SK-N-SH treated with all-trans-retinoic acid at 6 μM for 48 hours (cell line): ENCODE data around the gene SMIM45.

Source experiments
- ARNTL ChIP-seq: fragments of 450-650 bp; formaldehyde crosslinking; IDR thresholded peaks from 2 replicates; pipeline ENCODE4 v1.5.0; 2020; ENCODE audit warnings: low read depth, mild to moderate bottlenecking, moderate library complexity, borderline replicate concordance
- CSDC2 ChIP-seq: fragments of 250-450 bp; sonication (Bioruptor Pico); IDR thresholded peaks from 2 replicates; pipeline ENCODE4 v1.5.0; 2020; ENCODE audit warnings: mild to moderate bottlenecking, moderate library complexity
- ISL1 ChIP-seq: fragments of 250-450 bp; sonication (Bioruptor Pico); IDR thresholded peaks from 2 replicates; pipeline ENCODE4 v2.1.2; 2022; ENCODE audit warnings: mild to moderate bottlenecking, moderate library complexity
- OSR1 ChIP-seq: fragments of 250-450 bp; sonication (Bioruptor Pico); IDR thresholded peaks from 2 replicates; pipeline ENCODE4 v1.8.0; 2022; ENCODE audit warnings: moderate library complexity, mild to moderate bottlenecking, inconsistent platforms
- PATZ1 ChIP-seq: fragments of 250-450 bp; sonication (Bioruptor Pico); IDR thresholded peaks from 2 replicates; pipeline ENCODE4 v1.8.0; 2020; ENCODE audit warnings: mild to moderate bottlenecking, moderate library complexity, borderline replicate concordance
- POU6F1 ChIP-seq: fragments of 250-450 bp; sonication (Bioruptor Pico); IDR thresholded peaks from 2 replicates; pipeline ENCODE4 v1.8.0; 2021; ENCODE audit warnings: low read depth, mild to moderate bottlenecking, moderate library complexity, borderline replicate concordance
- RARB ChIP-seq: fragments of 250-450 bp; sonication (Bioruptor Pico); IDR thresholded peaks from 2 replicates; pipeline ENCODE4 v1.8.0; 2021; ENCODE audit warnings: mild to moderate bottlenecking, moderate library complexity
- SNAI2 ChIP-seq: fragments of 250-450 bp; sonication (Bioruptor Pico); IDR thresholded peaks from 2 replicates; pipeline ENCODE4 v1.5.0; 2020; ENCODE audit warnings: mild to moderate bottlenecking, moderate library complexity
- TOX ChIP-seq: fragments of 250-450 bp; sonication (Bioruptor Pico); IDR thresholded peaks from 2 replicates; pipeline ENCODE4 v1.8.0; 2021; ENCODE audit warnings: mild to moderate bottlenecking, moderate library complexity, borderline replicate concordance
- ZFP30 ChIP-seq: fragments of 450-650 bp; formaldehyde crosslinking; IDR thresholded peaks from 2 replicates; pipeline ENCODE4 v1.5.0; 2022; ENCODE audit warnings: mild to moderate bottlenecking, moderate library complexity
- ZNF565 ChIP-seq: fragments of 450-650 bp; formaldehyde crosslinking; conservative IDR thresholded peaks from 2 replicates; pipeline ENCODE4 v1.5.0; 2020; ENCODE audit warnings: low read depth, mild to moderate bottlenecking, moderate library complexity
- ZNF70 ChIP-seq: fragments of 450-650 bp; formaldehyde crosslinking; IDR thresholded peaks from 2 replicates; pipeline ENCODE4 v1.5.0; 2020; ENCODE audit warnings: mild to moderate bottlenecking, moderate library complexity
- TF ChIP-seq, protein P1 (sequence below): fragments of 250-450 bp; sonication (Bioruptor Pico); IDR thresholded peaks from 2 replicates; pipeline ENCODE4 v1.5.1; 2020; ENCODE audit warnings: low read depth, mild to moderate bottlenecking, moderate library complexity

DNA sequence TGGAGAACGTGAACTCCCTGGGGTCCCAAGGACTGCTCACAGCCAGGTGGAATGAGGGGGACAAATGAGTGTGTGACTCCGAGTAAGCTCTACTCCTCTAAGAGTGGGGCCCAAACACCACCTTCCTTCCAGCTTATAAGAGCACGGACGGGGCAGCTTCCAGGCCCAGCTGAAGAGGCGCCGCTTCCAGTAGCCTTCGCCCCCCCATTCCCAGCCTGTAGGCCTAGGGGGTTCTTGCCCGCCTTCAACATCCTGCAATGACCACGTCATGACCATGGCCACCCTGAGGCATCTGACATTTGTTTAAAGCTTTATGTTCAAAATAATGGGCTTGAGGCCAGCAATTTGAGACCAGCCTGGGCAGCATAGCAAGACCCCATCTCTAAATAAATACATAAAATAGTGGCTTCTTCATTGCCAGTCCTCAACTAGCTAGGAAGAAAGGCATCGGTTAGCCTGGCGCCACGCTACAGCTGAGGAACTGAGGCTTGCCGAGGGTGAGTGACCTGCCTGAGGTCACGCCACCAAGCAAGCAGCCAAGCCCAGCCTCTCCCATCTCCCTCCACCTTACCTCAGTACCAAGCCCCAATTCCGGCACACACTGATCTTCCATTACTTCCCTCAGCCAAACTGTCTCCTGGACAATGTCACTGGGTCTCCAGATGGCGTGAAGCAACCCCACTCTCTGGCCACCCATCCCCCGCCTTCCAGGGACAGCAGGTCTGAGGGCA, 17.5 kb upstream of the SMIM45 start:
- TF ChIP-seq PATZ1 (CRISPR knock-in tag) (no peak), RARB (CRISPR knock-in tag) (no peak), TOX (CRISPR knock-in tag) (no peak), ZNF565 (CRISPR knock-in tag) (no peak), SNAI2 (CRISPR knock-in tag) (no peak), ZFP30 (CRISPR knock-in tag) (no peak), OSR1 (no peak), POU6F1 (CRISPR knock-in tag) (no peak), ZNF70 (CRISPR knock-in tag) (no peak), CSDC2 (no peak), ARNTL (CRISPR knock-in tag) (no peak), ISL1 (CRISPR knock-in tag) (no peak)
- TF ChIP-seq, protein P1, sequence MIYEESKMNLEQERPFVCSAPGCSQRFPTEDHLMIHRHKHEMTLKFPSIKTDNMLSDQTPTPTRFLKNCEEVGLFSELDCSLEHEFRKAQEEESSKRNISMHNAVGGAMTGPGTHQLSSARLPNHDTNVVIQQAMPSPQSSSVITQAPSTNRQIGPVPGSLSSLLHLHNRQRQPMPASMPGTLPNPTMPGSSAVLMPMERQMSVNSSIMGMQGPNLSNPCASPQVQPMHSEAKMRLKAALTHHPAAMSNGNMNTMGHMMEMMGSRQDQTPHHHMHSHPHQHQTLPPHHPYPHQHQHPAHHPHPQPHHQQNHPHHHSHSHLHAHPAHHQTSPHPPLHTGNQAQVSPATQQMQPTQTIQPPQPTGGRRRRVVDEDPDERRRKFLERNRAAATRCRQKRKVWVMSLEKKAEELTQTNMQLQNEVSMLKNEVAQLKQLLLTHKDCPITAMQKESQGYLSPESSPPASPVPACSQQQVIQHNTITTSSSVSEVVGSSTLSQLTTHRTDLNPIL = no peak
